Measurements from ENCODE around the gene ANTKMT.
A peak's percentile ranks its signal among the peaks of the same experiment; 100 is the strongest.
"Not testable (repeated sequence)": the region's sequence is repeated elsewhere in the genome, so short reads cannot be mapped to it uniquely, and the experiment has no call there.

Gene ANTKMT

GRCh38 chr16:681746-682427 is 39.1 kb upstream of the ANTKMT start:
- DNase-seq, result no peak

- no peak for DNase-seq
These were observed 38.2 kb upstream of the ANTKMT start for GRCh38 chr16:682493-683395.

GRCh38 chr16:683396-684070 is 37.4 kb upstream of the ANTKMT start:
- DNase-seq, result no peak

- DNase-seq, result peak; percentile 92 to 97 (median 96)
These were observed 36.7 kb upstream of the ANTKMT start, which contains the start of gene JMJD8 for GRCh38 chr16:684071-684794. JMJD8 (minus strand) TSS chr16:684334; CDS start chr16:684319, 15 bp downstream.

- no peak for DNase-seq
These were observed 35.8 kb upstream of the ANTKMT start for GRCh38 chr16:684961-685696.

- no peak for DNase-seq
These were observed 35.0 kb upstream of the ANTKMT start for GRCh38 chr16:685967-686366.

GRCh38 chr16:686459-687260 is 34.3 kb upstream of the ANTKMT start:
- no peak for DNase-seq

- DNase-seq, result no peak
These were observed 33.4 kb upstream of the ANTKMT start for GRCh38 chr16:687499-687898.

- no peak for DNase-seq
These were observed 31.6 kb upstream of the ANTKMT start for GRCh38 chr16:689175-689897.

GRCh38 chr16:691242-691641 is 29.7 kb upstream of the ANTKMT start:
- not testable (repeated sequence) for DNase-seq

- no peak for DNase-seq
These were observed 28.4 kb upstream of the ANTKMT start for GRCh38 chr16:692356-693108.

GRCh38 chr16:693364-693763 is 27.6 kb upstream of the ANTKMT start:
- DNase-seq, result no peak

GRCh38 chr16:693766-694165 is 27.2 kb upstream of the ANTKMT start:
- DNase-seq, result no peak

- DNase-seq, result no peak
These were observed 26.6 kb upstream of the ANTKMT start for GRCh38 chr16:694187-694862.

- no peak for DNase-seq
These were observed 26.0 kb upstream of the ANTKMT start for GRCh38 chr16:694863-695354.

GRCh38 chr16:695355-696089 is 25.4 kb upstream of the ANTKMT start:
- DNase-seq, result peak; percentile 47 to 72 (median 60)

GRCh38 chr16:698911-699671 is 21.9 kb upstream of the ANTKMT start:
- DNase-seq, result no peak

Data from T-helper 1 cell (primary cell).